Measurements from ENCODE around the gene SLF2.
A peak's percentile ranks its signal among the peaks of the same experiment; 100 is the strongest.

The SLF2 gene

GRCh38 chr10:100869399-100869798, 43.4 kb upstream of the SLF2 start:
- FAIRE-seq: no peak
- DNase-seq (ENCODE audit: insufficient read length, low spot score): no peak
- TF ChIP-seq POLR2A (IDR thresholded peaks at IDR 0.05; ENCODE audit: low read depth, low read length): no peak
- no peak for TF ChIP-seq SPI1 (IDR thresholded peaks at IDR 0.05; ENCODE audit: low read depth, low read length)
- TF ChIP-seq POLR2AphosphoS5 (IDR thresholded peaks at IDR 0.05; ENCODE audit: low read depth, low read length): no peak
- TF ChIP-seq POU2F2 (IDR thresholded peaks at IDR 0.05; ENCODE audit: low read depth, low read length): no peak
- no peak for TF ChIP-seq TAF1 (IDR thresholded peaks at IDR 0.05; ENCODE audit: low read depth, low read length)
- TF ChIP-seq PAX5 (IDR thresholded peaks at IDR 0.05; ENCODE audit: insufficient read depth, low read length, severe bottlenecking): no peak

- no peak for TF ChIP-seq POLR2AphosphoS5 (IDR thresholded peaks at IDR 0.05; ENCODE audit: low read depth, low read length)
- no peak for TF ChIP-seq POLR2A (IDR thresholded peaks at IDR 0.05; ENCODE audit: low read depth, low read length)
- TF ChIP-seq PAX5 (IDR thresholded peaks at IDR 0.05; ENCODE audit: insufficient read depth, low read length, severe bottlenecking): no peak
- peak; percentile 80 for TF ChIP-seq SPI1 (IDR thresholded peaks at IDR 0.05; ENCODE audit: low read depth, low read length)
- DNase-seq (ENCODE audit: insufficient read length, low spot score): peak; percentile 74
These were observed 40.5 kb upstream of the SLF2 start for GRCh38 chr10:100872034-100872791.

GRCh38 chr10:100873146-100873826, 39.5 kb upstream of the SLF2 start:
- no peak for FAIRE-seq

More at GRCh38 chr10:100872034-100872791, 40.5 kb upstream of the SLF2 start:
- FAIRE-seq: peak; percentile 81

DNA sequence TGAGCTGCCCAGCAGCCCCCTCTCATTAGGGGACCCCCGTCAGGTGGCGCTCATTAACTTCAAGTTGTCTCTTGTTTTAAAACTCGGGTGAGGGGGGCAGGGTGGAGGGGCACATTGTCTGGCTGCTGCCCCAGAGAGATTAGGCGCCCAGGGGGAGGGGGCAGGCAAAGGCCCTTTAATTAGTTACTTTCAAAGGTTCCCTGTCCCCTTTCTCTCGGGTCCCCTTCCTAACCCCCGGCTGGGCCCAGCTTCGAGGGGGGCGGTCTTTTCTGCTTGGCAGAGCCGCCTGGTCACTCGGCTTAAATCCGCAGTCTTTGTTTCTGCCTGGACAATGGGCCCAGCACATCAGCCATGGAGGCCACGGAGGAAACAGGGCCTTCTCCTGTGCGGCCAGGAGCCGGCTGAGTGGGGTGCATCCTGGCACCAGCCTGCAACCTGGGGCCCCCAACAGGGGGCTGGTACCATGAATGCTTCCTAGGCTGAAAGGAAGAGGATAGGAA, 38.9 kb upstream of the SLF2 start:
- FAIRE-seq (no peak), DNase-seq (ENCODE audit: insufficient read length, low spot score) (no peak)
- TF ChIP-seq TAF1 (IDR thresholded peaks at IDR 0.05; ENCODE audit: low read depth, low read length) (no peak), POU2F2 (IDR thresholded peaks at IDR 0.05; ENCODE audit: low read depth, low read length) (no peak), POLR2A (IDR thresholded peaks at IDR 0.05; ENCODE audit: low read depth, low read length) (no peak), POLR2AphosphoS5 (IDR thresholded peaks at IDR 0.05; ENCODE audit: low read depth, low read length) (no peak), PAX5 (IDR thresholded peaks at IDR 0.05; ENCODE audit: insufficient read depth, low read length, severe bottlenecking) (no peak), SPI1 (IDR thresholded peaks at IDR 0.05; ENCODE audit: low read depth, low read length) (no peak)

More at GRCh38 chr10:100873146-100873826, 39.5 kb upstream of the SLF2 start:
- TF ChIP-seq POLR2A (IDR thresholded peaks at IDR 0.05; ENCODE audit: low read depth, low read length) (no peak), SPI1 (IDR thresholded peaks at IDR 0.05; ENCODE audit: low read depth, low read length) (no peak), POU2F2 (IDR thresholded peaks at IDR 0.05; ENCODE audit: low read depth, low read length) (no peak), TAF1 (IDR thresholded peaks at IDR 0.05; ENCODE audit: low read depth, low read length) (no peak), POLR2AphosphoS5 (IDR thresholded peaks at IDR 0.05; ENCODE audit: low read depth, low read length) (no peak), PAX5 (IDR thresholded peaks at IDR 0.05; ENCODE audit: insufficient read depth, low read length, severe bottlenecking) (no peak)
- no peak for DNase-seq (ENCODE audit: insufficient read length, low spot score)

DNA sequence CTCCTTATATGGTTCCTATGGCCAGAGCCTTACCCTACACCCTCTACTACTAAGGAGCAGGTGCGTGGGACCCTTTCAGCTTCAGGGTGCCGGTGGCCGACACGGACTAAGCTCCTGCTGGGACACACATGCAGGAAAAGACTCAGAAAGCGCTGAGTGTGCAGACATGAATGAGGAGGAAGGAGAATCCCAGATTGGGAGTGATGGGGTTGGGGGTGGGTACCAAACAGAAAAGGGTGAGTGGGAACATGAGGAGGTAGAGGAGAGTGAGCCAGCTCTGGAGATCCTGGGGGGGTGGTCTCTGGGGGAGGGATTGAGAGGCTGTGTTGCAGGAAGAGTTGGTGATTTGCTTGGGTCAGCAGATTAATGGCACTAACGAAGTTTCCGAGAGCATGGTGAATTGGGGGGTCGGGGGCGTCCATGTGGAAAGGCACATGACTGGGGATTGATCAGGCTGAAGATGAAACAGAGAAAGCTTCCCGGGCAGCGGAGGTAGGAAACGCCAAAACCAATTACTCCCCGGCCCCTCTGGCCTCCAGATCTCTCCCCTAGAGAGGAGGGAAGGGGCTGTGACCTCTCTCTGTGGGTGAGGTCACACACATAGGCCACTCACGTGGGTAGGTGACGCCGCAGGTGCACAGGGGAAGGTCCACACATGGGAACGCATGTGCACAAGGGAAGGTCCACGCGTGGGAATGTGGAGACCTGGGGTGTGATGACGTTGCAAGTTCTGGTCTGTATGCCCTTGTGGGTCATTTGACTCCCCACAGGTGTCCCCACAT, 37.9 kb upstream of the SLF2 start:
- DNase-seq (ENCODE audit: insufficient read length, low spot score): no peak
- no peak for FAIRE-seq
- TF ChIP-seq SPI1 (IDR thresholded peaks at IDR 0.05; ENCODE audit: low read depth, low read length) (no peak), PAX5 (IDR thresholded peaks at IDR 0.05; ENCODE audit: insufficient read depth, low read length, severe bottlenecking) (no peak), POLR2AphosphoS5 (IDR thresholded peaks at IDR 0.05; ENCODE audit: low read depth, low read length) (no peak), POLR2A (IDR thresholded peaks at IDR 0.05; ENCODE audit: low read depth, low read length) (no peak), TAF1 (IDR thresholded peaks at IDR 0.05; ENCODE audit: low read depth, low read length) (no peak), POU2F2 (IDR thresholded peaks at IDR 0.05; ENCODE audit: low read depth, low read length) (no peak)

GRCh38 chr10:100875484-100876166, 37.1 kb upstream of the SLF2 start:
- FAIRE-seq (no peak), DNase-seq (ENCODE audit: insufficient read length, low spot score) (no peak)
- TF ChIP-seq TAF1 (IDR thresholded peaks at IDR 0.05; ENCODE audit: low read depth, low read length): no peak
- TF ChIP-seq SPI1 (IDR thresholded peaks at IDR 0.05; ENCODE audit: low read depth, low read length): no peak
- TF ChIP-seq POLR2A (IDR thresholded peaks at IDR 0.05; ENCODE audit: low read depth, low read length): no peak
- TF ChIP-seq PAX5 (IDR thresholded peaks at IDR 0.05; ENCODE audit: insufficient read depth, low read length, severe bottlenecking): no peak
- no peak for TF ChIP-seq POU2F2 (IDR thresholded peaks at IDR 0.05; ENCODE audit: low read depth, low read length)
- TF ChIP-seq POLR2AphosphoS5 (IDR thresholded peaks at IDR 0.05; ENCODE audit: low read depth, low read length): no peak

DNA sequence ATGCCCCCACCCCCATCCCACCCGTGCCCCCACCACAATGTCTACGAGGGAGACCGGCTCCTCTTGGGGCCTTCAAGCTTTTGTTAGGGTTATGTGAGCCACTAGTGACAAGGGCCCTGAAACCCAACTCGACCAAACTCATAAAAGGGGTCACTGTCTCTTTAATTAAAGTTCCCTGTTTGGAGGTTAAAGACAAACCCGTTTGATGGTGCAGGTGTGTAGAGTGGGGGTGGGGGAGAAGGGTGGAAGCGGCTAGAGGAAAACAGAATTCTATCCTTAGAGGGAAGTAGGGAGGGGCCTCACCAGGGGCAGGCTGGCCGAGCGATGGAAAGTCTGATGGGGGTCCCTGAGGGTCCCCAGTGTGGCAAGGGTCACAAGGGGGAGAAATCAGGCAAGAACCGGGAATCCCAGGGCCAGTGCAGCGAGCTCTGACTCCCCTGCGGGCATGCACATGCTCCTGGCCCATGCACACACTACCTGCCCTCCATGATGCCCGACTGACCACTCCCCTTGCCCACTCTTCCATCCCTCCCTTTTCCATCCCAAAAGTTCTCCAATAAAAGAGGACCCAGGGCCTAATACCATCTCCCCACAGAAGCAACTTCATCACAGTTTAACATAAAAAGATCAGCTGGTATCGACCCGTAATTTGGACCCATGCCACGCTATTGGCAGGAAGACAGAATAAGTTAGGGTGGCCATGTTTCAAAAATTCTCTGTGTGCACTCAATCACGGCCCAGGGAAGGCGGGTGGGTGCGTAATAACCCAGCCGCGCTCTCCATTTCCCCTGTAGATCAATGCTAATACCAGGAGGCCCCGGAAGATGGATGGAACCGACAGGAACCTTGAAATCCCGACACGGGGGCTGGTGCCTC, 35.9 kb upstream of the SLF2 start:
- FAIRE-seq: no peak
- DNase-seq (ENCODE audit: insufficient read length, low spot score): no peak
- TF ChIP-seq SPI1 (IDR thresholded peaks at IDR 0.05; ENCODE audit: low read depth, low read length) (no peak), POLR2A (IDR thresholded peaks at IDR 0.05; ENCODE audit: low read depth, low read length) (no peak), POU2F2 (IDR thresholded peaks at IDR 0.05; ENCODE audit: low read depth, low read length) (no peak), PAX5 (IDR thresholded peaks at IDR 0.05; ENCODE audit: insufficient read depth, low read length, severe bottlenecking) (no peak), TAF1 (IDR thresholded peaks at IDR 0.05; ENCODE audit: low read depth, low read length) (no peak), POLR2AphosphoS5 (IDR thresholded peaks at IDR 0.05; ENCODE audit: low read depth, low read length) (no peak)

DNA sequence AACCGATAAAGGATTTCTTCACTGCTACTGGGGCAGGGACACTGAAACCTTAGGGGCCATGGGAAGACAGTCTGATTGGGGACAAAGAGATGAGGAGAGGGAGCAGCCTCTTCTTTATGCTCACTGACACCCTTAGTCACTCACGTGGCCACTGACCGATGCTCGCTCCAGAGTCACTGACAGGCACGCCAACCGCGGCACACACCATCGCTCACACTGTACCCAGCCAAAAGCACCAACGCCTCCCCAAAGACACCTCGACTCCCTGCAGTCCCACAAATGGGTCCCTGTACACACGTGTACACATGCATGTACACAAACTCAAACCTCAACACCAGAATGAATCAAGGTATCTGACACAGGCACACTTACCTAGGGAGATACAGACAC, 35.3 kb upstream of the SLF2 start:
- FAIRE-seq: no peak
- no peak for DNase-seq (ENCODE audit: insufficient read length, low spot score)
- TF ChIP-seq PAX5 (IDR thresholded peaks at IDR 0.05; ENCODE audit: insufficient read depth, low read length, severe bottlenecking): no peak
- no peak for TF ChIP-seq POLR2AphosphoS5 (IDR thresholded peaks at IDR 0.05; ENCODE audit: low read depth, low read length)
- TF ChIP-seq TAF1 (IDR thresholded peaks at IDR 0.05; ENCODE audit: low read depth, low read length): no peak
- TF ChIP-seq POU2F2 (IDR thresholded peaks at IDR 0.05; ENCODE audit: low read depth, low read length): no peak
- TF ChIP-seq POLR2A (IDR thresholded peaks at IDR 0.05; ENCODE audit: low read depth, low read length): no peak
- TF ChIP-seq SPI1 (IDR thresholded peaks at IDR 0.05; ENCODE audit: low read depth, low read length): no peak
